CD4-positive, alpha-beta T cell treated with Interferon alpha-2 for 1 hour (primary cell): ENCODE measurements around the gene HDAC1.
"Not testable (repeated sequence)": the region's sequence is repeated elsewhere in the genome, so short reads cannot be mapped to it uniquely, and the experiment has no call there.

ENCODE experiments used
- DNase-seq, 2 donors: peaks; one replicate each; pipeline ENCODE4 v3.0.0-alpha.2; 2020 to 2022

HDAC1 gene

DNA sequence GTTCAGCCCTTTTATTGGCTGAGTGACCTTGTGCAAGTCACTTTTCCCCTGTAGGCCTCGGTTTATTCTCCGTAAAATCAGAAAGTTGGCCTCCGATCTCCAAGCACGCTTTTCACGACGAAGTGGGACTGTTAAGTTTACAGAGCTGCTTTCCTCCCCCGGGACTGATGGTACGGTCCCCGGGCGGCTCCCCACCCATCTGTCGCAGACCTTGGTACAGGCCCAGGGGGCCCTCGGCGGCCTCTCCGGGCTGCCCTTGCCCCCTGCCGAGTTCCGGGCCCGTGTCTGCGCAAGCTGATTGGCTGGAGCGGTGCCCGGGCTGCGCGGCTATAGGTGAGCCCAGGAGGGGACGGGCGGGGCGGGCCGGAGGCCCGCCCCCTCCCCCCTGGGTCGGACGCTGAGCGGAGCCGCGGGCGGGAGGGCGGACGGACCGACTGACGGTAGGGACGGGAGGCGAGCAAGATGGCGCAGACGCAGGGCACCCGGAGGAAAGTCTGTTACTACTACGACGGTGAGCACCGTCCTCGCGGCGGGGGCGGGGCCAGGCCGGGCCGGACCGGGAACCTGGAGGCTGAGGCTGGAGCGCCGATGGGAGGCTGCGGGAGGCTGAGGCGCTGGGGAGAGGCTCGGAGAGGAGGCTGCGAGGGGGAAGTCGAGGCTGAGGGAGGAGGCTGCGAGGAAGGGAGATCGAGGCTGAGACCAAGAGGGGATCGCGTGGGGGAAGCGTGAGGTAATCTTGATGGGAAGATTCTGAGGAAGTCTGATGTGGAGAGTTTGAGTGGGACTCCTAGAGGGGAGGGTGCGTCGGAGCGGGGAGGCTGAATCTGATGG, at the start of gene HDAC1:
TSS of gene HDAC1 (plus strand) at position 376 of the 831 bp plus-strand sequence. CDS start at position 463, 87 bp downstream.
- DNase-seq: peak; percentile 98 to 99

- no peak for DNase-seq
Measured at GRCh38 chr1:32242341-32242851, 49.5 kb upstream of the HDAC1 start.

GRCh38 chr1:32246888-32247273, 45.0 kb upstream of the HDAC1 start, which contains the start of gene FAM167B:
Gene FAM167B (plus strand): TSS chr1:32247222. CDS start chr1:32247422, 200 bp downstream.
- no peak for DNase-seq

- DNase-seq: no peak
Measured at GRCh38 chr1:32247452-32247851, 44.4 kb upstream of the HDAC1 start.

DNA sequence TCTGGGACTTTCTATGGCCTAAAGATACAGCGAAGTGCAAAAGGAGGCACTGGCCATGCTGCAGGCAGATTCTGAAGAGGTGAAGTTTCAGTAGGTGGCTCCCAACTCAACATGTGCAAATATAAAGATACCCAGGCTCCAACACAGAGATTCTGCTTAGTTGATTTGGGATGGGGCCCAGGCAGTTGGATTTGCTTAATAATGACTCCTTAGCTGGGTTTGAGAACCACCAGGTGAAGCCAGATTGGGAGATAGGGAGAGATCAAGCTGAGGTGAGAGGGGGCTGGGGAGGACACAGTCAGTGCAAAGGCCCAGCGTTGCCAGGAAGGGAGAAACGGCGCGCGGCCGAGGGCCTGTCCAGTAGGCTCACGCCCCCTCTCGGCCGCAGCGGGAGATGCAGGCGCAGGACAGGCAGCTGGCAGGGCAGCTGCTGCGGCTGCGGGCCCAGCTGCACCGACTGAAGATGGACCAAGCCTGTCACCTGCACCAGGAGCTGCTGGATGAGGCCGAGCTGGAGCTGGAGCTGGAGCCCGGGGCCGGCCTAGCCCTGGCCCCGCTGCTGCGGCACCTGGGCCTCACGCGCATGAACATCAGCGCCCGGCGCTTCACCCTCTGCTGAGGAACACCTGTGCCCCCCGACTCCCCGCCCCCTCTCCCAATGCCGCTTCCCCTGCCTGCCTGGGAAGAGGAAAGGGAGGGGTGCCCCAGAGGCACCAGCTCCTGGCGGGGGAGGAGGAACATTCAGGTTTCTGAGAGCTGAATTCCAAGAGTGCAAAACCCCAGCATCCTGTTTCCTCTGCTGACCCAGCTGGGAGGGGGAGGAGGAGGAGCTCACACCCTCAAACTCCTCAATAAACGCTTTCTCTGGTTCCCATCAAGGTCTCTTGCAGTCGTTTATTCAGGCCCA, 43.6 kb upstream of the HDAC1 start:
- DNase-seq: peak; percentile 75 to 82

DNA sequence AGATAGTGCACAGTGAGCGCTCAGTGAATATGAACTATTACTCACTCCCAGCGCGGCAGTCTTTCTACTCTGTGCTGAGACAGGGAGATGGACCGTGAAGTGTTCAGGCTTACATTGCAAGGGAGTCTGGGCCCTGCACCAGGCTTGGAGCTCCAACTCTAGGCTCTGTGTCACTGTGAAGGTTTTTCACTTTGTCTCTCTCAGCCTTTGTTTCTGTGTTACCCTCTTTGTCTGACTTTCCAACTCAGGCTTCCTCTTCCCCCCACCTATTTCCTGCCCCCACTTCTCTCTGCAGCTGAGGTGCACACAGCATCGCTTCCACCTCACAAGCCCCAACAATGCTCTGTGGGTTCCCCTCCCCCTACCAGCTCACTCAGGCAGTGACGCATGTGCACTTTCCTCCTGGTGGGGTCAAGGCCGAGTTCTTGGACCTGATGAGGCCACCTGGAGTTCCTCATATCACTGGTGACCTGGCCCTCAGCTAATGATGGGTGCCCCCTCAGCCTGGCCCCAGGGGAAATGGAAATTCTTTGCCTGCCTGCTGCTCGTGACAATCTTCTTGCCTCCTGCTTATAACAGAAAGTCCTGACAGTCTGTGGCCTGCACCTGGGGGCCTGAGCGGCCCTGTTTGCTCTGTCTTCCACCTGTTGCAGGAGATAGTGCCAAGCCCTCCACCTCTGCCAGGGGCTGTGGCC, 41.9 kb upstream of the HDAC1 start:
- peak; percentile 85 to 88 for DNase-seq

DNA sequence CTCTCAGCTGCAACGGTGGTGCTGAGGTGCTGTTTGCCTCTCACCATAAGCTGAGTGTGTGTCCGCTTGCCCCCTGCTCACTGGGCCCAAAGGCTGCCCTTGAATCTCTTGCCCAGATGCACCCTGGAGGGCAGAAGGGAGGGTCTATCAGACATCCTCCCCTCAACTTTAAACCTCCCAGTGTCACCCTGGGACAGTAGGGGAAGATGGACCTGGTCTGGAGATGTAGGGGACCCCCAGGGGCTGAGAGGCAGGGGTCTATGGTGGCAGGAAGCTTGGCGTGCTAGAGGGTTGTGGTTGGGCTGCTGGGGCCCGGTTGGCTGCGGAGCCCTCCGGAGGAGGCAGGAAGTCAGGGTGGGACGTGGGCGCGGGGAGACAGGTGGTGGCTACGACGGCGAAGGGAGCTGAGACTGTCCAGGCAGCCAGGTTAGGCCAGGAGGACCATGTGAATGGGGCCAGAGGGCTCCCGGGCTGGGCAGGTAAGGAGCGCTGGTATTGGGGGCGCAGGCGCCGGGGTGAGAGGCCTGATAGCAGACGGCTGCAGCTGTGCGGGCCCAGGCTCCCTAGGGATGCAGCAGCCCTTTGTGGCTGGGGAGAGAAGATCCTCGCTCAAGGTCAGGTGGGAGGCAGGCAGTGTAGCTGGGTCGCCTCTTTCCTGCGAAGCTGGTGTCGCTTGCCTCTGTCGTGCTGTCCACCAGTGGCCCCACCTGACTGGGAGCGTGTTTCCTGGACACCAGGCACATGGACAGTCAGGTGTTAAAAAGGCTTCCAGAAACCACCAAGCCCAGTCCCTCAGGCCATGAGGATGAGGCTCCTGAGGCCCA, 40.8 kb upstream of the HDAC1 start, which contains the start of gene LCK:
TSS of gene LCK (plus strand) at position 373 of the 824 bp plus-strand sequence. CDS start 23,065 bp downstream, outside the sequence.
- DNase-seq: peak; percentile 42 to 63

- no peak for DNase-seq
Measured at GRCh38 chr1:32255072-32256071, 36.5 kb upstream of the HDAC1 start.

GRCh38 chr1:32256473-32257226, 35.2 kb upstream of the HDAC1 start:
- no peak for DNase-seq

- DNase-seq: no peak
Measured at GRCh38 chr1:32257227-32257508, 34.7 kb upstream of the HDAC1 start.

DNA sequence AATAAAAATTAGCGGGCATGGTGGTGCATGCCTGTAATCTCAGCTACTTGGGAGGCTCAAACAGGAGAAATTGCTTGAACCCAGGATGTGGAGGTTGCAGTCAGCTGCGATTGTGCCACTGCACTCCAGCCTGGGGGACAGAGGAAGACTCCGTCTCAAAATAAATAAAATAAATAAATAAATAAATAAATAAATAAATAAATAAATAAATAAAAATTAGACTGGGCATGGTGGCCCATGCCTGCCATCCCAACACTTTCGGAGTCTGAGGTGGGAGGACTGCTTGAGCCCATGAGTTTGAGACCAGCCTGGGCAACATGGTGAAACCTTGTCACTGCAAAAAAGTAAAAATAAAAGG, 28.7 kb upstream of the HDAC1 start:
- not testable (repeated sequence) for DNase-seq

- no peak for DNase-seq
Measured at GRCh38 chr1:32263744-32264143, 28.1 kb upstream of the HDAC1 start.

GRCh38 chr1:32265846-32266245, 26.0 kb upstream of the HDAC1 start:
- no peak for DNase-seq

DNA sequence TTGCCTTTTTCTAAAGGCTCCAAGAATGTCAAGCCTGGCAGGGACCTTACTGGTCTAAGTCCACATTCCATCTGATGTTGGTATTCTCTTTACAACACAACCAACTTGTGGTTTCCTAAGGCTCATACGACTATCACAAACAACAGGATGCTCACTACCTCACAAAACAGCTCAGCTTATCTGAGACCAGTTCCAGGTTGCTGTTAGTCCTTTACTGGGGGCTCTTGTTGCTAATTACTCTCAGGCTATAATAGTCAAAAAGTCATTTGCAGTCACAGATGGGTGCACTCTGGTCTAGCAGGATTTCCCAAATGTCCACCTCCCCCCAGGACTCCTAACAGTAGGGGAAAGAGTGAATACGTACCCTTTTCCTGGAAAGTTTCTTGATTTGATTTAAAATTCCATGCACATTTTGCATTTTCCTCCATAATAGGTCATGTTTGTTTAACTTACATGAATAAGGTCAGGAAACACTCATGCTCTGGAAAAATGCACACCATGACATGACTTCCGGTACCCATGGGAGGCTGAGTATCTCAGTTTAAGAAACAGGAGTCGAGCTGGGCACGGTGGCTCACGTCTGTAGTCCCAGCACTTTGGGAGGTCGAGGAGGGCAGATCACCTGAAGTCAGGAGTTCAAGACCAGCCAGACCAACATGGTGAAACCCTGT, 24.8 kb upstream of the HDAC1 start:
- peak in 1 of 2 donors; percentile 45 for DNase-seq

DNA sequence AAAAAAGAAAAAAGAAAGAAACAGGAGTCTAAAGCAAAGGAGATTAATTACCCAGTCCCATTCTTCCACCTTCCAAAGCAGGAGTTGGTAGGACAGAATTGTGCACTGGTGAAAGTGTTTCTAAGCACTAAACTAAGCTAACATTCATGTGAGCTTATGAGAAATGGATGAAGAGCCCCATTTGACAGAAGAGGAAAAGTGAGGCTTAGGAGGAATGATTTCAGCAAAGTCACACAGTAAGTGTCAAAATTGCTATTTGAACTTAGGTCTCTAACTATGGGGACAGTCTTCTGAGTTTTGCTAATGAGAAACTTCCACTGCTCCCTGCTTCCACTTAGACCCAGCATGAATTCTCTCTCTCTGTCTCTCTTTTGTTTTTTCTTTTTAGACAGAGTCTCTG, 22.1 kb upstream of the HDAC1 start:
- no peak for DNase-seq

- peak; percentile 12 to 56 for DNase-seq
Measured at GRCh38 chr1:32272557-32273390, 19.1 kb upstream of the HDAC1 start.

- peak; percentile 69 to 83 for DNase-seq
Measured at GRCh38 chr1:32273391-32274208, 18.3 kb upstream of the HDAC1 start.
